ENCODE measurements around the gene CREB3L2.

The CREB3L2 gene

DNA sequence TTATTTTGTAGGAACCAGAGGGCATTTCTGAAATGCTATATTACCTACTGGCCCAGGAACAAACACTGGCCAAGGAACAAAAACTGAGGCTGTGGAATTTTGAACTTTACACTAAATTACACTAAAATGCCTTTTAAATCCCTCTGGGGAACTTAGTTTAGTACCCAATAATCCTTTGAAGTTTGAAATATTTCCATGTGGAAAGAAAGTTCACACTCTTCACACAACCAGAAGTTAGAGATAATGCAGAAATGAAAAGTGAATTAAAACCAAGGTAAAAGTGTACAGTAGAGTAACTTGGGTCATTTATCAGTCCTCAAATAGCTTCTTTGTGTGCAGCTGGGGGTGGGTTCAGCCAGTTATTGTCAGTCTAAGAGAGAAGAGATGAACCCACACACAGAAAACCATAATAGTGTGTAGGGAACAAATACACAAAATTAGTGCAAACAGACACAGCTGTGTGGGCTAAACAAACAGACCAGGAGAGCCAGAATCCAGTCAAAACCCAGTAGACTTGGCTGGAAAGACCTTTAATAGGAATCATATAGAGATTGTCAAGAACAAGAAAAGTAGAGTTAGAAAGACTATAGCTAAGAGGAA lies 108.6 kb downstream of the CREB3L2 start:
- DNase-seq: no peak

DNA sequence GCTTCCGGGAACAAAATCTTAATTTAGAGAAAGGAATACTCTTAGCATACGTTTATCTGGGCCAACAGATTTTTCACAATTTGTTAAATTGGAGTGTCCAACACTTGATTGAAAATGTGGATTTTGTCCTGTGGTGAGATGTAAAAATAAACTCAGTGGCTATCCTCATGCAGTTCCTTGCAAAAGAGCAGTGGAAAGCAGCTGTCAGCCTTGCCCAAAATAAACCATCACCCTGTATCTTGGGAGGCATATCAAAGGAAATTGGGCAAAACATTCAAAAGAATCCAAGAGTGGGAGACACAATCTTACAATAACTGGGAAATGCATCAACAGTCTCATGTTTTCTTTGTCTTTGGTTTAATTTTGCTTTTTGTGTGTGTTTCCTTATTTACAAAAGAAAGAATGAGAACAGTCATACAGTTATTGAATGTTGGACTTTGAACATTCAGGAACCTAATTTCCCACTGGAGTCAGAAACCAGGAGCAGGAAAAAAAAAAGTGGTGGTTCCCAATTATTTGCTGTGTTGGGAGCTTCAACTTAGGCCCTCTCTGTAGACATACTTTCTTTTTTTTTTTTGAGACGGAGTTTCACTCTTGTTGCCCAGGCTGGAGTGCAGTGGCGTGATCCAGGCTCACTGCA lies 110.8 kb downstream of the CREB3L2 start:
- DNase-seq: no peak

DNA sequence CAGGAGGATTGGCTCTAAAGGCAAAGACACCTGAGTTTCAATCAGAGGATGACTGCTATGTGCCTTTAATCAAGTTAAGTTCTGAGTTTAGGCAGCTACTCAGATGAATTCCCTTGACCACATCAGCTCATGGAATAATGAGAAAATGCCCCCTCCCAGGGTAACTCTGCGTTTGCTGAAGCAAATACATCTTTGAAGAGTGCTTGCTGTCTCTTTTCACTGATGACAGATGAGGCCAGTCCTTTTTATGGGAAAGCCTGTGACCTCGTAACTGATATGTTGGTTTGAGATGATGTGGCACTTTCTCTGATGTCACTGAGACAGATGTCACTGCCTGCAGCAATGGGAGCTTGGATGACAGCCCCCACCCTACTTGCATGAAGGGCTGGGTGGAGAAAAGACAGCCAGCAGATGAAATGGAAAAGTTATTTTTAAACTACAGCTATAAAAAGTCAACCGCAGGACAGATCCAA lies 111.4 kb downstream of the CREB3L2 start:
- no peak for DNase-seq

DNA sequence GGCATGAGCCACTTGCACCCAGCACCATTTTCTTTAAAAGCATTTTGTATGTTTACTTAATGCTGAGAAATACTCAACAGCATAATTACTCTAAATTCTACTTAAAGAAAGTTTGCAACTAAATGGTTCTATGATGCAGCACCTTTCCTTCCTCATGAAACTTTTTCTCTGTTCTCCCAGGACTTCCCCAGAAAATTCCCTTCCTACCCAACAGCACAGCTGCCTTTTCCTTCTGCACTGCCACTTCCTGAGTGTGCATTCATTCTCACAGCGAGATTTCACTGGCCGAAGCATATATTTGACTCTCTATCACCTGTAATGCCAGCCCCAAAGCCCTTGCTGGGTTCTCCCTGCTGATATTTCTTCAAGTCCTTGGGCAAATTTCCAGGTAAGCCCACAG lies 113.6 kb downstream of the CREB3L2 start:
- DNase-seq: no peak

DNA sequence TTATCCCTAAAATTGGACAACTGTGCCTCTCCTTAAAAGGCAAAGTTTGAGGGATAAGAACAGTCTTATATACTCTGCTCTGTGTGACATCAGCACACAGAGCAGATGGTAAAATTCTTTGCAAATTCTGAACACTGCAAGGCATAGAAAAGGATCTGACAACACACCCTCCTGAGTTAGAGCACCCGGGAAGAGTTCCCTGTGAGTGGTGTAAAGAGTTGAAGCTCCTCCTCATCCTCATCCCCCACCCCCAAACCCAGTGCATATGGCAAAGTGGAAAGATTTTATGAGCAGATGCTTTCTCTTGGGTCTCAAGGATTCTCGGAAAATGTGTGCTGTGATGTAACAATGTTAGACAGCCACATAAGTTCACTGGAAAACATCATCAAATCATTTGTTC lies 115.1 kb downstream of the CREB3L2 start:
- DNase-seq: no peak

DNA sequence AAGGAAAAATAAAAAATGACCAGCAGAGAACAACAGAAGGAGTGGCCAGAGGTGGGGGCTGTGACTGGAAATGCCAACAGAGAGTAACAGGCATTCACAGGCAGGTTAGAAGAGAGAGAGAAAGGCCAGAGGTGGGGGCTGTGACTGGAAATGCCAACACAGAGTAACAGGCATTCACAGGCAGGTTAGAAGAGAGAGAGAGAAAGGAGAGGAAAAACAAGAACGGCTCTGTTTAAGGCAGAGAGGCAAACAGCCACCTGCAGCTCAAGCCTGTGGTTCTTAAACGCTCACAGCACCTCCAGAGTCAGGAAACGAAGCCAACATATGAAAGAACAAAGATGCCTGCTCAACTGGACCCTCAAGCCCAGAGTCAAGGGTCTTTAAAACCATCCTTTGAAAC lies 115.6 kb downstream of the CREB3L2 start:
- DNase-seq: no peak

DNA sequence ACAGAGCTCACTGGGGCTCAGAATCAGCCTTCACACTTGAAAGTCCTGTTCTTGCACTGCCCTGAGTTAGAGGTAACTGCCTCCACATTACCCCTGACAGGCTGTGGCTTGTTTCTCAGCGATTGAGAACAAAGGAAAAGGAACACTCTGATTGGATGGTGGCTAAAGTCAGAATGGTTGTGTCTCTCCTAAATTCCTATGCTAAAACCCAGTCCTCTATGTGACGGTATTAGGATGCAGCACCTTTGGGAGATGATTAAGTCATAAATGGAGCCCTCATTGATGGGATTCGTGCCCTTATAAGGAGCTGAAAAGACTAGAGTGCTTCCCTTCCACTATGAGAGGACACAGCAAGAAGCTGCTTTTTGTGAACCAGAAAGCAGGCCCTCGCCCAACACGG lies 116.2 kb downstream of the CREB3L2 start:
- DNase-seq: no peak

DNA sequence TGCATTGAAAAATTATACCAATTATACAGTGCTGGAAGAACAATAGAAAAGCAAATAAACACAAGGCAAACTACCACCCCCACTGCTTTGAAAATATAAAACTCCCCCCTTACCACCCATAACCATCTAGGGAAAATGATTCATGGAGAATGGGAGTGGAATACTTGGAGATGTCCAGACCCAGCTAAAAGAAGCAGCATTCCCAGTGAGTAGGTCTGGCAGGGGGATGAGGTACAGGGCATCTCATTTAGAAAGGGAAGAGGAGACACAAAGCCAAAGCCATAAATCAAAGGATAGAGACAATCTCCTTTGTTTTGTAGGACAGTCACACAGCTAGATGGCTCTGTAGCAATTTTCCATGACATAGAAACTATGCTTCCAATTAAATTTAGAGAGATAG lies 119.1 kb downstream of the CREB3L2 start:
- no peak for DNase-seq

DNA sequence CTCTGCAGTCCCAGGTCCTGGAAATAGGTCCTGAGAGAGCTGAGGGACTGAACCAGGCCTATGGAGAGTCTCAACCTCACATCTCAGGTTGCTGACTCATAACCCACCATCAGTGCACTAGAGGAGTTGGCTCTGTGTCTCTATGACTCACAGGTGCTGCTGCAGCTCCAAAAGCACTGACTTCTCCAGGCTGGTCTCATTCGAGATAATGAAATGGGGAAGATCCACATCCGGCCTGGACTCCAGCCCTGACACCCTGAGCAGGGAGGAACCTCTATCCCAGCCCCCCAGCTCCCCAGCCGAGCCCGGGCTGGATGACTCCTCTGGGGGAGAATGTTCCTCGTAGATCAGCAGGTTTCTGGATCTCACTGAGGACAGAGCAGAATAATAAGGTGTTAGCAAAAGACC lies 119.6 kb downstream of the CREB3L2 start:
- DNase-seq: no peak

DNA sequence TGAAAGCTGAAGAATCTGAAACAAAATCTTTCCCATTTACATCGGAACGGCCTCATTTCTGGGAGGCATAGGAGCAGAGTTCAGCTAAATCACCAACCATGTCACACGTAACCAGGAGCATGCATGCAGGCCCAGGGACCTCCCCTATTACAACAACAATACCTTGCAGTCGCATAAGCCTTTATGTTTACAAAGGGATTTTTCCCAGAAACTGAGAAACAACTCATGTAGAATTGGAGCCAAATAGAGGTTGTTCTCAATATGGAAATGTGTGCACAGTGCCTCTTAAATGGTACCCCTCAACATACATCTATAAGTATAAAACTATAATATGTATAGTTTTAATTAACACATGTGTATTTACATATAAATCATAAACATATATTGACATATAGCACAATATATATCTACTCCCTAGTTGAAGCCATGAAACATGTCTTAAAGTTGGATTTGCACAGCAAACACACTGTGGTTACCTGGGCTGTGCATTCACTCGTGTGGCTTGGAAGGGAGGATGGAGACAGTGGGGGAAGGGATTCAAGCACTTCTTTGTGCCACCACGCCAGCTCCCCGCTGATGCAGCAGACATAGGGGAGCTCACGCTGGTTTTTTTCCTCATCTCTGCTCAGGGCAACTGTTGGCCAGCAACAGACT lies 120.2 kb downstream of the CREB3L2 start:
- DNase-seq: no peak

DNA sequence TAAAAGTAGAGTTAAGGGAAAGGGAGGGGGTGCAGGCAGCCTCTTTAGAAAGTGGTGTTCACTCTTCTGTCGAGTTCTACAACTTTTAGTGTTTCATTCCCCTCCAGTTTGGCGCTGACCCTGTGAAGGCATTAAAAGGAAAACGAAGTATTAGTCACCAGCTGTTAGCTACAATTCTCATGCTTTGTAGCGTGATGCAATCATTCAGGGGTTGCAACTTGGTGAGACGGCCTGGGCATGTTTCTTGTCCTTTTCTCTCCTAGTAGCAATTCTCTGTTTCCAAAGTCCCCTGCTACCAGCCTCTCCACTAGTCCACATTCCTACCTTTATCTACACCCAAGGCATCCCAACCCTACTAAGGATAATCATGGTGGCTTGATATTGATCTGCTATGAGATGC lies 121.5 kb downstream of the CREB3L2 start:
- DNase-seq: no peak

DNA sequence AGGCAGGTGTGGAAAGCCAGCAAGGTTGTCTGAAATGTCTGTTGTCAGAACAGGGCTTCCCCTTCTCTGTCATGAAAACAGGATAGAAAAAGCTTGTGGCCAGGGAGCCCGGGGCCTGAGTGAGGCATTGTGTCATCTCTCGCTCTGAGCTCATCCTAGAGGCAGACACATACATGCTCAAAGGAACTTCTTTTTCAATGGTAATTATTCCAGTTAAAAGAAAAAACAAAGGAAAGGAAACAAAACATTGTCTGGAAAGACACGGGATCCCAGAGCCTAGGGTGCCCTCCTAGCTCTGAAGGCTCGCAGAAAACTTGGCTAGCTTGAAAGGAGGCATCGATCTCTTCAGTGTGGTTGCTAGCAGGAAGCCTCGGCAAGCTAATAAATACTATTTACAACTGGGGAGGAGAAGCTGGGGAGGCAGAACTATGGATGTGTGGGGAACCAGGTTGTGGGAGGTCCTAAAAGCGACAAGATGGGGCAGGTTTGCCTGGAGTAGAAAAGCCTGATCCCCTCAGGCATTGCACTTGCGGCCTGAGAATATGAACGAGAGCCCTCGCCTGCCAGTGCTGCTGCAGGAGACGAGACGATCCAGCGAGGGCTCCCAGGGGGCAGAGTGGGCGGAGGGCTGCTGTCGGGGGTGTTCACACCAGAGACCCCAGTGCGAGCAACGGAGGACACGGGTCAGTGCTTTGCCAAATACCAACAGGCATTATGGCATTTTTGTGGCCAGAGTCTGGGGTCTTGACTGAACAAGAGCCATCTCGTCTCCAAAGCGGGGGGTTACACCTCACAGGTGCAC lies 122.3 kb downstream of the CREB3L2 start:
- no peak for DNase-seq

DNA sequence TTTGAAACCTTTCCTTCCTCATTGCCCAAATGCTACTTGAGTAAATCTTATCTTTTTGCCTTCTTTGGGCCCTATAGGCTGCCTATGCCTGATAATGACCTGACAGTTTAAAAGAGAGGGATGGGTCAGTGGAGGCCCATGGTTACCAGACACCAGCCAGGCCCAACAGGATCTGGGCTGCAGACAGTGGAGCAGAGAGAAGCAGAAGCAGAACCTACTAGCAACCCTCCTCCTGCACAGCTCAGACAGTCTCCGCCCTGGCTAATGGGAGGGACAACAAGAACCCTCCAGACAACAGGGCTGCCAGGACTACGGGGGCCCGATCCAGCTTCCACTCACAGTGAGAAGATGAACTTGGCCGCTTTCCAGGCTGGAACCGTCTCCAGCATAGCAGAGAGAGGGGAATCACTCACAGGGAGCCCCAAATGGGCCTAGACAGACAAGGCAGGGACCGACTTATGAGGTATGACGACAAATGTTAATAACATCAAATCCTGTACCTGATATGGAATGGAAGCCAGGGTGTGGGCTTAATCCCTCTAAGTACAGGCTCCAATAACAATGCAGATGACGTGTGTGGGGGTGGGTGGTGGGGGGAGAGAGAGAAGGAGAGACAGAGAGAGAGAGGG lies 123.4 kb downstream of the CREB3L2 start:
- no peak for DNase-seq

DNA sequence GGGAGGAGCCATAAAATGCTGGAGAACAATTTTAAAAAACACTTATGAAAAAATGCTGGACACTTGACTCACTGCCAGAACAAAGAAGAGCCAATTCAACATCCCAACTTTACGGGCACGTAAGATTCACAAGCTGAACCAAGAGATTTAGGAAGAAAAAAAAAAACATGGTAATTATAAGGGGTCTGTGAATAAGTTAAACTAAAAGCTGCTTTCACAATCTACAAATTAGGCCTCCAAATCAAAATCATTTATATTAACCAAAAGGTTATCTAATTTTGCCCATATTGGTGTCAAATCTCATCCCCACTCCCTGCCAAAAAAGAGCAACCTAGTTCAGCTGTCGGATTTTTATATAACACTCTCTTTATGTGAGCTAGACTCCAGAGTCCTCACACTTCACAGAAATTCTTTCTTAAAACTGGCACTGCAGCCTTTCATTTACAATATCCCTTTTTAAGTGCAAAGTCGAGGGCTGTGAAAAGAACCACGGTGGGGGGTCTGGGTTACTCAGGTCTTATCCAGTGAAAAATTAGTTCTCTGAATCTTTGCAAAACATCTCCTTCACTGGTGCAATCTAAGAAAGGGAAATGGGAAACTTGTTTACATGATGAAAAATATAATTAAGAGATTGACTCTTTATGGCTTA lies 124.7 kb downstream of the CREB3L2 start:
- DNase-seq: no peak

DNA sequence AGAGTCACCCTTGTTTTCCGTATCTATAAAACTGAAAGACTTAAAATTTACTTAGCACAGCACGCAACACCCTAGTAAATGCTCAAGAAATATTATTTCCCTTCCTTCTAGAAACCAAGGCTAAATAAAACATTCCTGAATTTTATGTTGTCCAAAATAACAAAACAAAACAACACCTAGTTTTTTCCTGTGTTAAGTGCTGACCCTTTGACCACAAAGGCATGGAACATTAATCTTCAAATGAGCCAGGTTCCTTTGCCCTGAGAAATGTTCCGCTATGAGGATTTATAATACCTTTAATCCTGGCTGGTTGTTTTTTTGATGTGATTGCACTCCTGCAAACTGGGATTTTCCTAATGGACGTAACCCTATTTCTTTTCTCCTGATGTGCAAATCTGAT lies 126.1 kb downstream of the CREB3L2 start:
- no peak for DNase-seq

DNA sequence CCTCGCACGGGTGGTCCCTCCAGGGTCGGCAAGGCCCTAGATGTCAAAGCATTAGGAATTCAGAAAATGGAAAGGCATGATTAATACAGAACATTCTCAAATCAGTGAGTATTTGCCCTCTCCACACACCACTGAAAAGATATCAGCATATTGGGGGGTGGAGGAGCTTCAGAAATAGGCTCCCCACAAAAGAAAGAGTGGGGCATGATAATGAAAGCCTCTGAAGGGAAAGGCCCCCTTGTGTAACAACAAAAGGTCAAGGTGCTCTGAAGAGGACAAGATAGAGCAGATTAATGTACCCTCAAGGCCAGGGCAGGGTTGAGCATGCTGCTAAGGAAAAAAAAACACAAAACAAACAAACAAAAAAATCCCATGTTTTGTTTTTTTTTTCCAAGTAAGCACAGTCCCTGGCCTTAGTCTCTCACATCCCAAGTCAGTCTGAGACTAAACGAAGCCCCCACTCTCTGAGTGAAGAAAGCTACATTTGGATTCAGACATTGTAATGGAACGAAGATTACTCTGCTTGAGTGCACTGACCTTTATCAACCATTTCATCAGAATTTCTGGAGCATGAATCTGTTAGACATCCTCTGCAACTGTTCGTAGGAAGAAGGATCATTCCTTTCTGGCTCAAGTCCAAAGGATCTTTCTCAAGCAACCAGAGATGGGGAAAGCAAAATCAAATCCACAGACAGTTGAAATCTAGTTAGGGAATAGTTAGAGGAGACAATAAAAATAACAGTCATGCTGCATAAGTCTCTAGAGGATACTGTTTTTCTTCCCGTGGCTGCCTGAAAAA lies 127.7 kb downstream of the CREB3L2 start:
- no peak for DNase-seq

DNA sequence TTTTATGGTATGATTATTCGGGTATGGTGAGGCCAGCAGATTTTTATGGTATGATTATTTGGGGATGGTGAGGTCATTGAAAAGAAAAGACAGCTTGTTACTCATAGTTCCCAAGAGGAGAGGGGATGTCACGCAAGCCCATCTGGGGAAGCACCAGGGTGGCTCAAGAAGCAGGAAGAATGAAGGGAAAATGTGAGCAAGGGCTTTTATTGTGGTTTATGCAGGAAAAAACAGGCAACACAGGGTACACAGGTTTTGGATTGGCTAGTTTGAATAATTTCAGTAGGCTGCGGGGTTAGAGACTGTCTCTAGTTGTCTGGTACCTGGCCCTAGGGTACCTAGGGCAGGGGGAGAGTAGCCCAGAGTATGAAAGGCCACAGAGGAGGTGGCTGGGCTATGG lies 128.4 kb downstream of the CREB3L2 start:
- DNase-seq: no peak

DNA sequence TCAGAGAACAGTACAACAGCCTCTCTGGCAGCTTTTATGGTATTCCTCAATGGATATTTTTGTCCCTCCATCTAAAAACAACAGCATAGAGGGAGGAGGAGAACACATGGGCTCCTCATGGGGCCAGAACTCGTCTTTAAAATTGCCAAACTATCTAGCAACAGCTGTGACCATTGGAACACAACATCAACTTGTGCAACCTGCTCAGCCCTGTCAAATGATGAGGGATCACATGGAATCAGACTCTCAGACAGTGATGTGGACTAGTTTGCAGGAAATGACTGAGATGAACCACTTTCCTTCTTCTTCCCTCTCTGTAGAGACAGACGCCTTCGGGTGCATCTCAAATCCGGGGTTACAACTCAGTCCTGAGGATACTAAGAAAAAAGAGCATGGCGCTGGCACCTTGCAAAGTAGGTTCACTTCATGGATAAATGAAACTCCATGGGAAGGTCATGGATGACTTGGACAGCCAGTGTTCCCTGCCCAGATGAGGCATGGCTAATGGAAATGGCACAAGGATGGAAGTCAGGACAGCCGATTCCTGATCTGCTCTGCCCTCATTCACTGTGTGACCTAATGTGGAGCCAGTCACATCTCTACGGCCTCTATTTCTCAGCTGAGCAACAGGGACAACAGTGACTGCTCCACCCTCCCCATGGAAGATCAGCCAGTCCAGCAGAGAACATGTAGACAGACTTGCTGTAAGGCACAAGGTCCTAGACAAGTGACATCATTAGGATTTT lies 130.5 kb downstream of the CREB3L2 start:
- no peak for DNase-seq

DNA sequence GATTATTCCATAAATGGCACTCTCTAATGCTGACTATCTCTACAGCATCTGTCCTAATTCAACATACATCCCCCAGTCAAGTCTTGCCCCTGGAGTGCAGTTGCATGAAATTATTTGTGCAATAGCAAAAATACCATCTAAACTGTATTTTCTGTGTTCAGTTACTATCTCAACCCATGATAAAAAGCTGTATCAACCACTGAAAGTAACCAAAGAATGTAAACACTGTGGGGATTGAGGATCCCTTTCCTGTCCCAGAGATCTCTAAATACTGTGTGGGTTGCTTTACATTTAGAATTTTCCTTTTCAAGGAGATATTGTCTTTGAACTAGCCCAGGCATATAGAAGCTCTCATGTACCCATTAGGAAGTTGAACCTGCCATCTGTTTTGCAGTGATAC lies 131.2 kb downstream of the CREB3L2 start:
- no peak for DNase-seq

DNA sequence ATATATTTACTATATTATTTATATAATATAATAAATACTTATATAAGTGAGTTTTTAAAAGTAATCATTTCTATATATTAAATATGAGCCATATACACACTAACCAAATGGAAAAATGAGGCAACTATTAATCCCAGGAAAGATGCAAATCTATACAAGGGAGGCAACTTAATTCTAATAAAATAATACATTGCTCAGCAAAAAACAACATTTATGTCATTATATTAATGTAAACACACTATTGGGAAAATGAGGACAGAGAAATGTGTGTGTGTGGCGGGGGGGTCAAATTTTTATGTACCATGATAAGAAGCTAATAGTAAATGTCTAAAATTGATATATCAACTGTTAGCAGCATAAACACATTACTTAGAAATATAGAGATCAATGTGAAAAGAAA lies 131.8 kb downstream of the CREB3L2 start:
- no peak for DNase-seq

DNA sequence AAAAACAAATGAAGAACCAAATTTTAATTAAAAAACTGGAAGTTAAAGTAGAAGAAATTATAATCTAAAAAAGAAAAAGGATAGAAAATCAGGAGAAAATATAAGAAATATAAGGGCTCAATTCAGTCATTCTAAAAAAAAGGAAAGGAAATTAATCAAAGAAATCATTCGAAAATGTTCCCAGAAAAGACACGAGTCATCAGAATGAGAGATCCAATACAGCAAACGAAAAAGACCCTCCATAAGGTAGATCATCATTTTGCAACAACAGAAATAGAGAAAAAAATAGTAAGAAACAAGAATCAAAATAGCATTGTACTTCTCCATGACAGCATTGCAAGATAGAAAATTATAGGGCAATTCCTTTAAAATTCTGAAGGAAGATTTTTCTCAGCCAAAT lies 132.6 kb downstream of the CREB3L2 start:
- DNase-seq: no peak

All from CD4-positive, alpha-beta T cell treated with Interleukin-10 for 1 hour (primary cell).